Breast epithelium (tissue), 4 donors: ENCODE results near the gene UBL7. TPM values are rescaled to one million over a fixed set of nuclear protein-coding genes. Genes with fewer than 3 reads are reported as not detected.

Experiments used
- DNase-seq, 2 donors: peaks; one replicate each; pipeline ENCODE4 v3.0.0-alpha.2; 2019; ENCODE audit warnings: low spot score in 2 of 2
- H3K27ac ChIP-seq, 2 donors: fragments of 200-600 bp; sonication (generic) in 1 of 2; one replicate each; pipeline ENCODE4 v1.5.1; 2016 to 2019; ENCODE audit warnings: mild to moderate bottlenecking in 1 of 2
- H3K27me3 ChIP-seq, 2 donors: fragments of 200-600 bp; sonication (generic) in 1 of 2; one replicate each; pipeline versions ENCODE4 v1.5.1 to v1.6.0; 2017 to 2019; ENCODE audit warnings: control low read depth in 1 of 2, mild to moderate bottlenecking in 1 of 2
- H3K36me3 ChIP-seq: fragments of 200-600 bp; one replicate; pipeline ENCODE4 v1.5.1; 2019
- H3K4me1 ChIP-seq, 2 donors: fragments of 200-600 bp; sonication (generic); one replicate each; pipeline ENCODE4 v1.5.1; 2016 to 2019; ENCODE audit warnings: control low read depth in 1 of 2
- H3K4me3 ChIP-seq, 3 donors: fragments of 200-600 bp; sonication (generic); 1 replicate in 2 of 3; 2 replicates in 1 of 3; pipeline ENCODE4 v1.5.1; 2016 to 2019; ENCODE audit warnings: mild to moderate bottlenecking in 3 of 3, moderate library complexity in 2 of 3
- H3K9me3 ChIP-seq, 2 donors: fragments of 200-600 bp; sonication (generic) in 1 of 2; one replicate each; pipeline ENCODE4 v1.5.1; 2016 to 2019; ENCODE audit warnings: control low read depth in 1 of 2
- CTCF ChIP-seq, 3 donors: fragments of 450-650 bp; IDR thresholded peaks; one replicate each; pipeline ENCODE4 v1.5.1; 2016 to 2017; ENCODE audit warnings: antibody characterized with exemption in 3 of 3, mild to moderate bottlenecking in 3 of 3, moderate library complexity in 3 of 3
- POLR2A ChIP-seq: fragments of 450-650 bp; IDR thresholded peaks from one replicate; pipeline ENCODE4 v1.6.1; 2016; ENCODE audit warnings: antibody characterized with exemption, mild to moderate bottlenecking, moderate library complexity
- POLR2AphosphoS5 ChIP-seq, 3 donors: sonication (generic); formaldehyde crosslinking; IDR thresholded peaks; one replicate each; pipeline ENCODE4 v1.6.1; 2017; ENCODE audit warnings: antibody characterized with exemption in 3 of 3
- intact Hi-C: fragments of 100-400 bp; cut with DNase I; formaldehyde crosslinking; loops from one replicate; pipeline ENCODE4 v1.15.1; 2023; ENCODE audit warnings: low total_unique reads
- total RNA-seq, 3 donors: library from RNA; depleted of rRNA; stranded (reverse); fragments of >200 nt; gene quantifications; one replicate each; pipeline ENCODE4 v1.1.0, GENCODE V29; 2016

UBL7 gene
- total RNA-seq, 3 donors from 2014 or later, result 39.0 to 48.9 (median 44.5) TPM

- Histone ChIP-seq H3K27me3 (no peaks in the 10 kb centered on the region), H3K27ac (no peak overlapping the region), H3K4me3 (no peak overlapping the region), H3K4me1 (no peaks in the 10 kb centered on the region), H3K36me3 (no peaks in the 10 kb centered on the region), H3K9me3 (no peaks in the 10 kb centered on the region)
- TF ChIP-seq POLR2AphosphoS5 (IDR thresholded peaks at IDR 0.05) (no peak), CTCF (IDR thresholded peaks at IDR 0.05) (no peak), POLR2A (no peak)
- no peak for DNase-seq
- intact Hi-C loops, result no loop called here
These were observed 62.8 kb downstream of the UBL7 start for GRCh38 chr15:74398183-74398582.

- H3K9me3 ChIP-seq, result no peaks in the 10 kb centered on the region
- DNase-seq, result no peak
- intact Hi-C loops, result no loop called here
- no peak for TF ChIP-seq CTCF (IDR thresholded peaks at IDR 0.05)
- TF ChIP-seq POLR2AphosphoS5 (IDR thresholded peaks at IDR 0.05), result no peak
- no peak for TF ChIP-seq POLR2A
- no peak overlapping the region for H3K27ac ChIP-seq
- no peak overlapping the region for H3K4me3 ChIP-seq
- no peaks in the 10 kb centered on the region for H3K27me3 ChIP-seq
- no peaks in the 10 kb centered on the region for H3K36me3 ChIP-seq
- H3K4me1 ChIP-seq, result no peaks in the 10 kb centered on the region
These were observed 63.5 kb downstream of the UBL7 start for GRCh38 chr15:74397239-74398068.

GRCh38 chr15:74396445-74397238, 64.3 kb downstream of the UBL7 start:
- H3K27ac ChIP-seq, result no peak overlapping the region
- DNase-seq, result no peak
- H3K4me3 ChIP-seq, result no peak overlapping the region
- TF ChIP-seq POLR2AphosphoS5 (IDR thresholded peaks at IDR 0.05), result no peak
- no peak for TF ChIP-seq CTCF (IDR thresholded peaks at IDR 0.05)
- no peak for TF ChIP-seq POLR2A
- H3K27me3 ChIP-seq, result no peaks in the 10 kb centered on the region
- H3K36me3 ChIP-seq, result no peaks in the 10 kb centered on the region
- H3K4me1 ChIP-seq, result no peaks in the 10 kb centered on the region
- H3K9me3 ChIP-seq, result no peaks in the 10 kb centered on the region
- intact Hi-C loops, result no loop called here

GRCh38 chr15:74396146-74396438, 64.9 kb downstream of the UBL7 start:
- Histone ChIP-seq H3K4me1 (no peaks in the 10 kb centered on the region), H3K36me3 (no peaks in the 10 kb centered on the region), H3K27ac (no peak overlapping the region), H3K27me3 (no peaks in the 10 kb centered on the region), H3K4me3 (no peak overlapping the region), H3K9me3 (no peaks in the 10 kb centered on the region)
- TF ChIP-seq POLR2A (no peak), CTCF (IDR thresholded peaks at IDR 0.05) (no peak), POLR2AphosphoS5 (IDR thresholded peaks at IDR 0.05) (no peak)
- no peak for DNase-seq
- intact Hi-C loops, result no loop called here

Other genes starting within 250 kb of the UBL7 start
- gene CCDC33, start 224.8 kb downstream of the UBL7 start, total RNA-seq, result under 1 TPM in 1 of 3 donors, not detected in 2; 0.33 TPM
- 1 to 10 TPM; 1.1 to 4.6 (median 1.3) TPM for gene CYP11A1, start 93.5 kb downstream of the UBL7 start, total RNA-seq
- 1 to 10 TPM in 1 of 3 donors, under 1 TPM in 2; 0.80 to 1.3 (median 0.88) TPM for gene SEMA7A, start 27.2 kb downstream of the UBL7 start, total RNA-seq
- 1 to 10 TPM; 5.2 to 6.0 (median 5.9) TPM for gene ARID3B, start 80.1 kb upstream of the UBL7 start, total RNA-seq
- 100 to 1,000 TPM in 2 of 3 donors, 10 to 100 TPM in 1; 99.2 to 110 (median 101) TPM for gene CLK3, start 154.7 kb upstream of the UBL7 start, total RNA-seq
- gene EDC3, start 234.9 kb upstream of the UBL7 start, total RNA-seq, result 10 to 100 TPM; 13.8 to 21.7 (median 20.3) TPM